A673 (cell line): ENCODE results near the gene C4orf50. TPM values are rescaled to one million over a fixed set of nuclear protein-coding genes. Genes with fewer than 3 reads are reported as not detected.

ENCODE experiments used
- BruUV-seq: library from RNA; stranded (reverse); fragments of 400-500 nt; replicated peaks from 2 replicates; lab custom pipeline; 2021; lab: Mats Ljungman, UMichigan
- CTCF ChIA-PET: fragments of 300-600 bp; sonication (Branson Sonifier 250); formaldehyde crosslinking; loops from one replicate; lab custom pipeline; 2022; ENCODE audit warnings: antibody characterized with exemption; lab: Charles Lee
- POLR2A ChIA-PET: fragments of 300-600 bp; sonication (Branson Sonifier 250); formaldehyde crosslinking; loops from one replicate; lab custom pipeline; 2022; ENCODE audit warnings: antibody characterized with exemption; ENCODE audit not compliant: low non-redundant PET; lab: Charles Lee
- DNase-seq: peaks from one replicate; pipeline ENCODE4 v3.0.0-alpha.2; 2015; ENCODE audit warnings: low spot score
- H3K27ac ChIP-seq: fragments of 200-600 bp; sonication (generic); 2 replicates; pipeline ENCODE4 v1.5.1; 2016; ENCODE audit warnings: mixed run types, low read depth, mild to moderate bottlenecking, mixed read lengths, antibody characterized with exemption, low read length; ENCODE audit not compliant: poor library complexity, severe bottlenecking
- H3K27me3 ChIP-seq: fragments of 200-600 bp; sonication (generic); replicated peaks from 2 replicates; pipeline ENCODE4 v1.6.1; 2017; ENCODE audit warnings: mixed run types, low read depth, mild to moderate bottlenecking, mixed read lengths, antibody characterized with exemption, low read length; ENCODE audit not compliant: insufficient read depth, poor library complexity
- H3K36me3 ChIP-seq: fragments of 200-600 bp; sonication (generic); 2 replicates; pipeline ENCODE4 v1.6.1; 2016; ENCODE audit warnings: mixed run types, mild to moderate bottlenecking, mixed read lengths, antibody characterized with exemption, low read length; ENCODE audit not compliant: insufficient read depth, poor library complexity, severe bottlenecking
- H3K4me1 ChIP-seq: fragments of 200-600 bp; sonication (generic); 2 replicates; pipeline ENCODE4 v1.6.1; 2017; ENCODE audit warnings: mixed run types, mild to moderate bottlenecking, mixed read lengths, antibody characterized with exemption, low read length; ENCODE audit not compliant: insufficient read depth, poor library complexity, severe bottlenecking
- H3K4me3 ChIP-seq: fragments of 200-600 bp; sonication (generic); 2 replicates; pipeline ENCODE4 v1.5.1; 2016; ENCODE audit warnings: low read depth, mixed run types, mild to moderate bottlenecking, mixed read lengths, low read length; ENCODE audit not compliant: poor library complexity, severe bottlenecking
- H3K9me3 ChIP-seq: fragments of 200-600 bp; sonication (generic); 2 replicates; pipeline ENCODE4 v1.6.1; 2016; ENCODE audit warnings: mixed run types, low read depth, mild to moderate bottlenecking, mixed read lengths, antibody characterized with exemption, low read length; ENCODE audit not compliant: poor library complexity, severe bottlenecking
- EZH2 ChIP-seq: fragments of 200-600 bp; sonication (generic); IDR thresholded peaks from 2 replicates; pipeline ENCODE4 v1.6.1; 2017; ENCODE audit warnings: borderline replicate concordance, low read depth, mild to moderate bottlenecking, mixed read lengths, antibody characterized with exemption, low read length; ENCODE audit not compliant: poor library complexity, severe bottlenecking
- intact Hi-C: fragments of 100-400 bp; cut with micrococcal nuclease; formaldehyde crosslinking; loops from one replicate; pipeline ENCODE4 v1.10.0; 2022; ENCODE audit not compliant: unreplicated experiment
- total RNA-seq: library from RNA; stranded (reverse); gene quantifications from 2 replicates; pipeline ENCODE4 v1.2.3, GENCODE V29; 2021
- TF ChIP-seq, protein P1 (sequence below): fragments of 300-800, 200-600 bp; sonication (generic); conservative IDR thresholded peaks from 2 replicates; pipeline ENCODE4 v1.5.1; 2017; ENCODE audit warnings: low read depth, mild to moderate bottlenecking, antibody characterized with exemption, low read length, moderate library complexity, mixed read lengths

C4orf50 gene
- total RNA-seq, 1 experiment from 2014 or later = not detected

DNA sequence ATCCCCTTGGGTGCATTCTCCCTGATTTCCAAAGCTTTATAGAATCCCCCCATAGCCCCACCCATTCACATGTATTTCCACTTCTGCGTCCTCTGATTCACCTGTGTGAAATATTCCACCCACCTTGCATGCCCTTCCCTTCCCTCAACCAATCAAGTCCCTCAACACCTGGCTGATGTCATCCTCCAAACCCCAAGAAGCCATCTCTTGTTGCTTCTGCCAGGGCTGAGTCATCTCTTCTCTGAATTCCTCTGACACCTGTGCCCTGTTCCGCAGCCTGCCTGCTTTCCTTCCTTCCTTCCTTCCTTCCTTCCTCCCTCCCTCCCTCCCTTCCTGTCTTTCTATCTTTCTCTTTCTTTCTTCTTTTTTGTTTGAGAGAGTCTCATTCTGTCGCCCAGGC lies 135.3 kb downstream of the C4orf50 start:
- no peaks in the 10 kb centered on the region for H3K36me3 ChIP-seq
- peaks cover 19% of the 10 kb centered on the region for H3K4me1 ChIP-seq
- intact Hi-C loops = no loop called here
- H3K4me3 ChIP-seq = no peak overlapping the region
- TF ChIP-seq EZH2 = no peak
- TF ChIP-seq, protein P1, sequence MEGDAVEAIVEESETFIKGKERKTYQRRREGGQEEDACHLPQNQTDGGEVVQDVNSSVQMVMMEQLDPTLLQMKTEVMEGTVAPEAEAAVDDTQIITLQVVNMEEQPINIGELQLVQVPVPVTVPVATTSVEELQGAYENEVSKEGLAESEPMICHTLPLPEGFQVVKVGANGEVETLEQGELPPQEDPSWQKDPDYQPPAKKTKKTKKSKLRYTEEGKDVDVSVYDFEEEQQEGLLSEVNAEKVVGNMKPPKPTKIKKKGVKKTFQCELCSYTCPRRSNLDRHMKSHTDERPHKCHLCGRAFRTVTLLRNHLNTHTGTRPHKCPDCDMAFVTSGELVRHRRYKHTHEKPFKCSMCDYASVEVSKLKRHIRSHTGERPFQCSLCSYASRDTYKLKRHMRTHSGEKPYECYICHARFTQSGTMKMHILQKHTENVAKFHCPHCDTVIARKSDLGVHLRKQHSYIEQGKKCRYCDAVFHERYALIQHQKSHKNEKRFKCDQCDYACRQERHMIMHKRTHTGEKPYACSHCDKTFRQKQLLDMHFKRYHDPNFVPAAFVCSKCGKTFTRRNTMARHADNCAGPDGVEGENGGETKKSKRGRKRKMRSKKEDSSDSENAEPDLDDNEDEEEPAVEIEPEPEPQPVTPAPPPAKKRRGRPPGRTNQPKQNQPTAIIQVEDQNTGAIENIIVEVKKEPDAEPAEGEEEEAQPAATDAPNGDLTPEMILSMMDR = no peak
- DNase-seq = no peak
- ChIA-PET CTCF (no interaction called here), POLR2A (no interaction called here)
- H3K9me3 ChIP-seq = no peaks in the 10 kb centered on the region
- no TSS peak for BruUV-seq
- H3K27me3 ChIP-seq = no peaks in the 10 kb centered on the region
- H3K27ac ChIP-seq = no peak overlapping the region

DNA sequence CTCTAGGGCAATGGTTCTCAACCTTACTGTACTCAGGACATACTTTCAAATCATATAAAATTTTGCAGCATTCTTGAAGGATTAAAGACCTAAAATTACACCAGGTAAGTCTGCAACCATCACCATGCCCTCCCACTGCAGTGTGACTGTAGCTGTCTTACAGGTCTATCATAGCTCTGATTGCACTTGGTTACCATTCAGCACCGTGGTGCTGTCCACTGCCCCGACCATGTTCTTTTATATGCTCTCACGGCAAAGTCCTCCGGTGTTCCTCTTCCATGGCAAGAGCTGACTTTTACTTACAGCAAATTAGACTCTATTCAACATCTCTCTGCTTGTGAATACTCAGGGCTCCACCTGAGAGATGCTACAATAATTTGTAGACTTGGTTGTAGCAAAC lies 136.9 kb downstream of the C4orf50 start:
- intact Hi-C loops = no loop called here
- H3K4me1 ChIP-seq = peaks cover 19% of the 10 kb centered on the region
- no peaks in the 10 kb centered on the region for H3K9me3 ChIP-seq
- no peak overlapping the region for H3K27ac ChIP-seq
- CTCF ChIA-PET = no interaction called here
- H3K4me3 ChIP-seq = no peak overlapping the region
- TF ChIP-seq, protein P1 = no peak
- no peak for TF ChIP-seq EZH2
- no peaks in the 10 kb centered on the region for H3K27me3 ChIP-seq
- no peak for DNase-seq
- H3K36me3 ChIP-seq = no peaks in the 10 kb centered on the region
- POLR2A ChIA-PET = no interaction called here
- no TSS peak for BruUV-seq

DNA sequence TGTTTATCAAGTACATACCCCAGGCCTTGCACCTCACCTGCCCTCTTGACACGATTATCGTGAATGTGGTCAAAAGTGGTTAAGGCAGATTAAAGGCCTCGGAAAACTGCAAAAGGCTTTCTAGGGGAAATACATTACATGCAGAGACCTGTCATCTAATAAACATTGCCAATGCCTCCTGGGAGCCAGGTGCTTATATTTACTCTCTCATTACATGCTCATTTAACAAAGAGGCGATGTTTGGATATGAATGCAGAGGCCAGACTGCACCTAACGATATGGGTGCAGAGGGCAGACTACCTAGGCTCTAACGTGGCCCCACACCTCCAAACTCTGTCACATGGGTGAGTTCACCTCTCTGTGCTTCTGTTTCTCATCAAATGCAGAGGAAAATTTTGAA lies 139.9 kb downstream of the C4orf50 start:
- H3K36me3 ChIP-seq = no peaks in the 10 kb centered on the region
- no peak for TF ChIP-seq EZH2
- TF ChIP-seq, protein P1 = no peak
- H3K4me1 ChIP-seq = peaks cover 25% of the 10 kb centered on the region
- BruUV-seq = no TSS peak
- CTCF ChIA-PET = no interaction called here
- H3K27me3 ChIP-seq = no peaks in the 10 kb centered on the region
- DNase-seq = no peak
- intact Hi-C loops = no loop called here
- POLR2A ChIA-PET = no interaction called here
- H3K9me3 ChIP-seq = no peaks in the 10 kb centered on the region
- no peak overlapping the region for H3K27ac ChIP-seq
- no peak overlapping the region for H3K4me3 ChIP-seq
